COLO668 (cell line): Measurements from ENCODE around the gene CREB5.

Experiments used
- DNase-seq: peaks from one replicate; lab custom pipeline; 2025; ENCODE audit not compliant: unreplicated experiment; lab: John Stamatoyannopoulos, UW

CREB5 gene

DNA sequence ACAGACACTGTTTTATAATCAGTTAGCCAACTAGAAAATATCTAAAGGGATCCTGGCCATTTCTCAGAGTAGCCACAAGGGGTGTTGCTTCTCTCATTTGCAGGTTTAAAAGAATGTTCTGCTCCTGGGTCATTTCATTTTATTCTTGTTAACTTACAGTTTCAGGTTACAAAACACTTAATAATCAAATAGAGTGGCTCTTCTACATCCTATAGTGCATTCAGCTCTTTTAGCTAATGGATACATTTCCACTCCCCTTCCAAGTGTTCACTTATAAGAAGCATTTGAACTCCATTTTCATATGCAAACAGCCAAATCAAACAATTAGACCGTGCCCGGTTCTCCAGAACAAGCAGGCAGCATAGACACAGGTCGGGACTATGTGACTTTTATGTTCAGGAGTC, 428.3 kb downstream of the CREB5 start:
- no peak for DNase-seq

DNA sequence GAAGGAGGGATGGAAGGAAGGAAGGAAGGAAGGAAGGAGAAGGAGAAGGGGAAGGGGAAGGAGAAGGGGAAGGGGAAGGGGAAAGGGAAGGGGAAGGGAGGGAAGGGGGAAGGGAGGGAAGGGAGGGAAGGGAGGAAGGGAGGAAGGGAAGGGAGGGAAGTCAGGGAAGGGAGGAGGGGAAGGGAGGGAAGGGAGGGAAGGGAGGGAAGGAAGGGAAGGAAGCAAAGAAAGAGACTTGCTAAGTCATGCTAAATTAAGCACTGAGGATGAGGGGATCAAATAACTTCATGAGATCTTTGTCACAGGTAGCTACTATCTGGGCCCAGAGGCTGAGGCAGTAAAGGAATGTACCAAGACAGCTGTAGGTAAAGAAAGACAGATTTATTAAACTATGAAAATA, 429.4 kb downstream of the CREB5 start:
- DNase-seq = no peak

DNA sequence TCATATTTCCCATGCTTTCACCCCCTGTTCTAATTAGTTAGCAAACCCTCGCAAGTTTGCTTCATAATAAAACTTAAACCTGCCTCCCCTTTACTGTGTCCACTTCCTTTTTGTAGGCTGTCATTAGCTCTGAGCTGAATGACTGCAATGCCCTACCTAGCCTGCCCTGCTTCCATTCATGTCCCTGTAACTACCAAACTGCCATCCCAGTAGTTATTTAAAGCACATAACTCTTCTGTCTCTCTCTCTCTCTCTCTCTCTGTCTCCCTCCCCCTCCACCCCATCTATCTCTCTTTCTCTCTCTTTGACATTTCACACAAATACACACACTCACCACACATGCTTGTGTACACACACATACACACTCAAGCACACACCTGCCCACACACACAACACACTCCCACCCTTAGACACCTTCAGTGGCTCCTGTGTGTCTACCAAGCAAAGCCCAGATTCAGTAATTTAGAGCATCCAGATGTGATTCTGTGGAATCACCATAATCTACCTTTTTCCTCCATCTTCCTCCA, 430.5 kb downstream of the CREB5 start:
- DNase-seq = no peak

DNA sequence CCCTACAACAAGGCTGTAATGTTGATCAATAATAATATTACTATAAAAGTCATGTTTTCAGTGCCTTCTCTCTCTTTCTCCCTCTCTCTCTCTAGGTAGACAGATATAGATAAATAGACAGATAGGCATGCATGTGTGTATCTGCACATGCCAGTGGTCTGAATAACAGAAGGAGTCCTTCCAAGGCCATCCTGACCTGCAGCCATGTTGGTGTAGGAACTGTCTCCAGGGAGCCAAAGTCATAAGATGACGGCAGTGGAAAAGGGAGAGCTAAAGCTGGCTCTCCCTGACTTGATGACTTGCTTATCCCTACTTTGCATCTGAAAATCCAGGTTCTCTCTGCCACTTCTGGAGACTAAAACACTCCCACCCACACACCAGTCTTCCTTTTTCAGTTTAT, 432.8 kb downstream of the CREB5 start:
- DNase-seq = no peak

DNA sequence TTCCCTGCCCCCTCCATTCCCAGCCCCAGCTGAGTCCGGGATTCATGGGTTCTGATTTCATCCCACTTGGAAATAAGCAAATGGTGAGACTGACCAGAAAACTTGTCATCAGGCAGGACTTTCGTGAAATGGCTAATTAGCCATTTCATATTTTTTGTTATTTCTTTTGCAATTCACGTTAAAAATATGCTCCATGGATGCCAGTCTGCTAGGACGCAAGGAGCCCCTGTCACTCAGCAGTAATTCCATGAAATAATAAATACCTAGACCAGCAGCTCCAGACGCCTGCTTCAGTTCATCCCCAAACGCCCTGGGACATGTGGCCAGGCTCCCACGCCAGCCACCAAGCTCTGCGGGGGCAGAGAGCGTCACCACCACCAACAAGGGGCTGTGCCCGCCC, 434.9 kb downstream of the CREB5 start:
- no peak for DNase-seq

DNA sequence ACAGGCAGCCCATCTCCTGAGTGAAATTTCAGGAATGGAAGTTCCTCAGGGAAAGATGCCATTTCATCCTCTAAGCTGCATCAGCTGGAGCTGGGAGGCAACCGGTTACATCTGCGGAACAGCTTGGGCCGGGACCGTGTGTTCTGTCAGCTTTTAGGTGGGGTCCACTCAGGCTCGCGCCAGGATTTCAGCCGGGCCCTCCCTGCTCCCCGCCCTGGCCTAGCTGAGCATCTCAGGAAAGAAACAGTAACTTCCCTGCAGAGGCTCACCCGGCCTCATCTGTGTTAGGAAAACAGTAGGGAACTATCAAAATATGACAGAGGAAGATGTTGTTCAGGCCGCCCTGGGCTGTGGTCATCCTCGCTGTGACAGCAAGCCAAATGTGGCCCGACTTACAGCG, 435.4 kb downstream of the CREB5 start:
- DNase-seq = no peak

DNA sequence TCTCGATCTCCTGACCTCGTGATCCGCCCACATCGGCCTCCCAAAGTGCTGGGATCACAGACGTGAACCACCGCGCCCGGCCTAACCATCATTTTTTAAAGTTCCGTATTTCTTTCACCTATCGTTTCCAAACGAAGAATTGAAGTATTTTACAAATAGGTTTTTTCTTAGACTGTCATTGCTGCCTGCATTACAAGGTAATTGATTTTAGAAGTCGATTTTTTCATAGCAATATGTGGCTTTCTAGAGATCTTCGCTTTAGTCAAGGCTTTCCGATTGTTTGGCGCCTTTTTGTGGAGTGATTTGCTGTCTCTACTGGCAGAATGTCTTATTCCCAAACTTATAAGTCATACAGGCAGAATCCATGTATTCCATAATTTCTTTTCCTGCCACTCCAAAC, 436.6 kb downstream of the CREB5 start:
- no peak for DNase-seq

DNA sequence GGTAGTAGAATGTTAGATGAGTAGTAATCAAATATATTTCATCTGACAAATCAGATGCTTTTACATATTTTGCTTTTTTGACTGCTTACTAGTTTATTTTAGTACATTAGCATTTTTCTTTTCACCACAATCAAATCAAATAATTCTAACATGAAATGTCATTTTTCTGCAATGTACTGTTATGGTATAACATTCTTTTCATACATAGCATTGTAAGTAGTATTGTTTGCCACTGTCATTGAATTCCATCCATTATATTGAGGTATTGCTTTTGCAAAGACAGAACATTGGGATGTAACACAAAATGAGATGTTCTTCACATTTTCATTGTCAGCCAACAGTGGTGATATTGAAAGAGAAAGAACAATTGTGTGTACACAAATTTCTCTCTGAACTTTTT, 438.4 kb downstream of the CREB5 start:
- DNase-seq = no peak

DNA sequence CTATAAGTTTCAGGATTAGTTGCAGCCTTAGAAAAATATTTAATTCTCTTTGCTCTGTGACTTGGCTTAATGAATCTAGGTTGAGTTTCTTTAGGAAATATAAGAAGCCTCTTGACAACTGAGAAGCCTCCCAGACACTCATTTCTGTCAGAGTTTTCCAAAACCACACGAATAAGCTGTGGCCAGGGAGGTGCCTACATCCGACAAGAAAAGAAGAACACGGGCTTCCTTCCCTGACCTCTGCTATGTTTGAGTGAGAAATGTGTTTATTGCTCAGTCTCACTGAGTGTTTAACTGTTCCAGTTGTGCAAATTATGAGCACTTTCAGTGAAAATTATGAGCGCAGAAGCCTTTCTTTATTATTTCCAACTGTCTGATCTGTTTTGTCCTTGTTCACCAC, 440.8 kb downstream of the CREB5 start:
- no peak for DNase-seq

DNA sequence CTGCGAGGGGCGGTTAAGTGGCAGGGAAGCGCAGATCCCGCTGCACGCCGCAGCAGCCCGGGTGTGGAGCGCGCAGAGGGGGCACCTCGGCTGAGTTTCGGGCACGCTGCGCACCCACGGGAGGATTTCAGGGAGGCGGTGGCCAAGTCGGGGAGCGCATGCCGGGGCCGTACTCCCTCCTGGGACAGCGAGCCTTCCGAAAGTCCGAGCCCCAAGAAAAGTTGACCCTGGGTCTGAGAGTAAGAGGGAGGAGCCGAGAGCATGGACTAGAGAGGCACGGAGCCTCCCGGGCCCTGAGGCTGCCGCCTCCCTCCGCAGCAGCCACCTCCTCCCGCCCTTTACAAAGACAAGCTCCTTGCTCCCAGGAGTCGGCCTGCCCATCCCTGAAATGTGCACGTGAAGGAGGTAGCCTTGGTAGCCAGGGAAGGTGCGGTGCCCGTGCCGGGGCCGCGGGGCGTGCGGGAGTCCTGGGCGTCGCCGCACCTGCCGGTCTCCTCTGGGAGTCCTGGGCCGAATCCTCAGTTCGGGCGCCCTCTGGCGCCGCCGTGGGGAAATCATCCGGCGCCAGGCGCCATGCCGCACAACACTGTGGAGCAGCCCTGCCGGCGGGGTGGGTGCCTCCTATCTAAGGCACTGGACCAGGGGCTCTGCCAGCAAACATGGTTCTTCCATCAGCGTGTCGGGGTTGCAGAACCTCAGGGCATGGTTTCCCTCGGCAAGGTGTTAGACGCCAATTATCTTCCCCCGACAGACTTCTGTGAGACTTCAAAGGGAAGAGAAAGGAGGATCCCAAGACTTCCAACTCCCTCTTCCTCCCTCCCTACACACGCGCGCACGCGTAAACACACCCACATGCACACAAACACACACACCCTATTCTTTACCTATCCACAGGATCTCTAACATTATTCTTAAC, 441.8 kb downstream of the CREB5 start:
- DNase-seq = peak; percentile 93

DNA sequence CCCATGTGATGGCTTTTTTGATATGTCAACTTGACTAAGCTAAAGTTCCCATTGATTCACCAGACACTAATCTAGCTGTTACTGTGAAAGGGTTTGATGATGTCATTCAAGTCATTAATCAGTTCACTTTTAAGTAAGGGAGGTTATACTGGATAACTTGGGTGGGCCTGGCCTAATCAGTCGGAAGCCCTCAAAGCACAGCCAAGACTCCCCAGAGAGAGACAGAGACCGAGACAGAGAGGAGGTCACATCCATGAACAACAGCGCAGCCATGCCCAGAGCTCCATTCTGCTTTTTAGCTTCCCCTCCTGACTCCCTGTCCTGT, 442.4 kb downstream of the CREB5 start:
- DNase-seq = no peak

DNA sequence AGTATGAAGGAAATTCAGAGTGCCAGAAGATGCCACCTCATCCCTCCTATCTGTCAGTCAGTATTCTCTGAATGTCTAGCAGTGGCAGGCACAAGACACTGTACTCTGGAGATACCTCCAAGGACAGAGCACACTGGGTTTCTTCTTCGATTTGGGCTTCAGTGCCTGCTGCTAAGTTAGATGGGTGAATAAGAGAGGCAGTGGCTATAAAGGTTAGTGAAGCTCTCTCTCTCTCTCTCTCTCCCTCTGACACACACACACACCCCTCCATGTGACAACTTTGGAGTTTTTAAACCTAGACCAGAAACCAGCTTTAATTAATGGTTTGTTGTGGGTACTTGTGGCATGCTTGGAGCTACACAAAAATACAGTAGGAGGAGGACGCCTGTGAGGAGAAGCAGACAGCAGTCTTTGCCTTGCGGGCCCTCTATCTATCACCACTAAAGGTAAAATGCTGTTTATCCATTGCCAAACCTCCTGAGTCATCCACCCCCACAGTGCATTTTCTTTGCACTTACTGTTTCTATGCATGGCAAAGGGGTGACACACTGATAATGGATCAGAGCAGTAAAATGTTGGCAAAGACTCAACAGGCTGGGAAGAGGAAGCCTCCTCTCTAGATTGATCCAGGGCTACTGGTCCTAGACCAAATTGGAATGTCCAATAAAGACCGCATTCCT, 443.4 kb downstream of the CREB5 start:
- no peak for DNase-seq

DNA sequence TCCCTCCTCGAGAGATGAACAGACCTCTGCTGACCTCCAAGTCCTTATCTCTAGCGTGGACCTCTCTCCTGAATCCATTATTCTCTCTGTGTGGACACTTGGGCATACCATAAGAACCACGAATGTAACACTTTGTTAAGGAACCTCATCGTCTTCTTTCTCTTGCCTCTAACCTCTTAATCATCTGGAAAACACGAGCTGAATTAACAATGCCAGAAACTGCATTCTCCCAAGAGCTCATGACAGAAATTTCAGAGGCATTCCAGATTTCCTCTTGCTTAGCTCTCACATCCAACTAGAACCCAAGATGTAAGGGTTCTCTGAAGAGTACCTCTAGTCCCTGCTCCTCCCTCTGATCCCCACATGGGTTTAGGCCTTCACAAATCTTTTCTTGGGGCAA, 444.3 kb downstream of the CREB5 start:
- DNase-seq = no peak

DNA sequence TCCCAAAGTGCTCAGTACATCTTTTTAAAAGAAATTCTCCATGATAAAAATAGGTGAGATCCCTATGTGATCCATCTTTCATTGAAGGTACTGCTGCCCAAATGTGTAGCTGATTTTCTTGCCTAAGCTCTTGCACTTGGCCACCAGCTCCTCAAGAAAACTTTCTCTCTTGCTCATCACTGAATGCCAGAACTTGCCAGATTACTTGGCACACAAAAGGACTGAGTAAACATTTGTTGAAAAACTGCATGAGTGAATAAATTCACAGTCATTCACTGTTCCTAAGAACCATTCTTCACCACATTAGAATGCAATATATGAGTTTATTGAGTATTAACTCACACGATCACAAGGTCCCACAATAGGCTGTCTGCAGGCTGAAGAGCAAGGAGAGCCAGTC, 445.9 kb downstream of the CREB5 start:
- DNase-seq = no peak

DNA sequence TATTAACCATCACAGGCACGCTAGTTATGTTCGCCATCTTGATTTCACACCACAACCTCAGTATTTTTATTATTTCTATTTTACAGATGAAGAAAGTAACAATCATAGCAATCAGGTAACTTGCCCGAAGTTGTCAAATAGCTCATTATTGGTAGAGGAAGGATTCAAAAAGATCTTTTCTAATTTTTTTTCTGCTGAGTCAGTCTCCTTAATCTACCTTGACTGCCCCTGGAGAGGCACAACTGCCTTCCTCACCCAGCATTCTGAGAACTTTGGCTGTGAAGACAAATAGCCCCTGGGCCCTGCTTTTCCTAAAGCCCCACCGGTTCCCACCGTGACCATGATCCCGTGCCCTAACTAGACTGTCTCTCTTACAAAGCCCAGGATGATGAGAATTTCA, 446.6 kb downstream of the CREB5 start:
- no peak for DNase-seq

DNA sequence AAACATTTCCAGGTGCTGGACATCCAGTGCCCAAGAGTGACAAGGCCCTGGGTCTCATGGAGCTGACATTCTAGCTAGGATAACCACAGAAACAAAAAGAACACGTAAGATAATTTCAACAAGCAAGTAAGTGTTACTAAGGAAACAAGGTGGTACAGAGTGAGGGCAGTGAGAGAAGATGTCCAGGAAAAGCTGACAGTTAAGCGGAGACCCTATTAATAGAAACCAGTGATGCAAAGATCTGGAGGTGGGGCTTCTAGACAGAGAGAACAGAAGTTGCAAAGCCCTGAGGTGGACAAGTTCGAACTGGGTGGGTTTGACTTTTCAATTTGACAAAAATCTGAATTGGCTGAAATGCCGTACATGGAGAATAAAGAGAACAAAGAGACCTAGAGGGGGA, 449.5 kb downstream of the CREB5 start:
- no peak for DNase-seq

DNA sequence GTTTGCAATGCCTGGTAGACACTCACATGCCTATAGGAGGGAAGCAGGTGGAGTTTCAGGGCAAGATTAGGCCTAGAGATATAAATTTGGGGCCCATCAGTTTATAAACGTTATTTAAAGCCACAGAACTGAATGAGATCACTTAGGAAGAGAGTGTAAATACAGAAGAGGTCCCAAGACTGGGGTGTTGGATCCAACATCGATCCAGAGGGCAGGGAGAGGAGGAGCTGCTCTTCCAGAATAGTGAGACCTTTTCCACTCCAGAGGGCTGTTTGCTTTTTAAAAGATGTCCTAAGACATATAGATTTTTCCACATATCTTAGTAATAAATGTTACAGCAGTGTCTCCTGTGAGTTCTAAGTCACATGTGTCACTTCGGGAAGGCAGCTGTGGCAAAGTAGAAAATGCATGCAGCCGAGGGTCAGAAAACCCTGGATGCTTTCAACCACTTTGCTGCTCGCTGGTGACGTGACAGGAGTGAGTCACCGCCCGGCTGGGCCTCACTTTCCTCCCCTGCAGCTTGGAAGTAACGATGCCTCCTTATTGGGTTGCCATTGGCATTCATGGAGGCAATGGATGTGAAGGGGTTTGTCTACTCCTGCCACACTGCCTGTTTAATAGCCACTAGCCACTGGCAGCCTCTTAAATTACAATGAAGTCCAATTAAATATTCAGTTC, 450.4 kb downstream of the CREB5 start:
- DNase-seq = no peak

DNA sequence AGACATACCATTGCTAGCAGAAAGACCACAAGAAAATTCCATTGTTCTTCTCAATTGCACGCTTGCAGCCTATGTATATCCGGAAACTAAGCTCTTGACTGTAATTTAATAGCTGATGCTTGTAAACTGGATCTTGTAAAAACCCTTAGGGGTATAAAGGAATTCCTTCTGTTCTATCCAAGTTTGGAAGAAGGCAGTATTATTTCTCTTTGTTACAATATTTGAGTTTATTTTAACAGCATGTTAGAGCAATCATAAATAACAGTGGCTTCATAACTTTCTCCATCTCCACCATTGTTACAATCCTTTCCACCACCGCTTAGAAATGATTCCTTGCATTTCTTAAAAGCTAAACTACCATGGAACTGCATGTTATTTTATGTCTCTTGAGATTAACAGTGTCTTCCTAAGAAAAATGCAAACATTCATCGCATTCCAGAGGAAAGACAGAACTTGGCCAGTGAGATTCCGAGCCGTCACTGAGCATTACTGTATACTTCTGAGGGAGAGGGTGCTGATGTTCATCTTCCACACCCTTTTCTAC, 453.4 kb downstream of the CREB5 start:
- DNase-seq = no peak

DNA sequence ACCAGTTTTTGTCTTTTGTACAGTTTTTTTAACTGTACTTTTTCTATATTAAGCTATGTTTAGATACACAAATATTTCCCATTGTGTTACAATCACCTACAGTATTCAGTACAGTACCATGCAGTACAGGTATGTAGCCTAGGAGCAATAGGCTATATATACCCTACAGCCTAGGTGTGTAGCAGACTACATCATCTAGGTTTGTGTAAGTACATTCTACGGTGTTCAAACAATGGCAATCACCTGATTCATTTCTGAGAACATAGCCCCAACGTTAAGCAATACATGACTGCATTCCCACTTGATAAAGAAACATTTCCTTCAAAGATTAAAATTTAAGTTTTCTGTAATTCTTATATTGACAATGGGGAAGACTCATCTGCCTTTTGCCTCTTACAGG, 456.4 kb downstream of the CREB5 start:
- no peak for DNase-seq

DNA sequence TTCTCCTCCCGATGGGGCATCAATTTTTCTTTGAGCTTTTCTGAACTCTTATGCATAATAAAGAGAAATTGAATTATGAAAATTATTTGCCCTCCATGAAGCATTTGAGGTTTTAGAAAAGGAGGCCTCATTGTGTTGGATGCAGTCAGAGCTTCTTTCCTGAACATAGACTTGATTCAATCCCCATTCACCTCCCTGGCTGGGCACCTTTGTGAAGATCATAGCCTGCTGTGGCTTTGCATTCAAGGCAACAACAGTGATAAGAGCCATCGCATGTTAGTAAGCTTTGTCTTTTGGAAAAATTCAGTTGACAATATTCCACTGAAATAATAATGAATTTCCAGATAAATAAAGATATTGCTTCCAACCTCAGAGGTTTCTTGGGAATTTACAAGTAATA, 458.8 kb downstream of the CREB5 start:
- no peak for DNase-seq

DNA sequence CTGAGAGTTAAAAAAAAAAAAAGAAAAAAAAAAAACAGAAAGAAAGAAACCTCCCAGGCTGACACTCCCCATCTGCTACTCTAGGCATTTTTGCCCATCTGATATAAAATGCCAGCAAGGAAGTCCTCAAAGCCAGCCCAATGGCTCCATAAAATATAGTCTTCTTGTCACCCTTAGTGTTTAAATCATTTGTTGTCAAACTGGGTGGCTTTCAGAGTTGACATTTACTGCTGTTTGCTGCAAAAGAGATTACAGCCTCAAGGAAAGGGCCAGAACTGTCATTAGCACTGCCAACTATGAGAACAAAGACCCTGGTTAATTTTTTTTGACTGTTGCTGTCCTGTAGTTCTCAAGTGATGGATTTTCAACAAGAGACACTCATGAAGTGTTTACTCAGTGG, 459.3 kb downstream of the CREB5 start:
- no peak for DNase-seq

DNA sequence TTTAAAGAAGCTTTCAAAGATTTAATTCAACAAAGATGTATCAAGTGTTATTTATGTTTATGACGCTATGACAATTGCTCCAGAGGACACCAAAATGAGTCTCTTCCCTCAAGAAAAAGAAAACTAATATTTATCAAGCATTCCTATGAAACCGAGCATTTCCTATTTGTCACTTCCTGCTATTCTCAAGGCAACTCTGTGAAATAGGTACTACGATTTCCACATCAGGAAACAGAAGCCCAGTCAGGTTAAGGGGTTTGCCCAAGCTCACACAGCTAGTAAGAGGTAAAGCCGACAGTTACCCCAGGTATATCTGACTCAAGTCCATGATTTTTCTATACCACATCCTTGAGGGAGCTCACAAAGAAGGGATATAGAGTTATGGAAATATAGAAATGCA, 459.9 kb downstream of the CREB5 start:
- DNase-seq = no peak
